ENCODE results near the gene SIDT2. TPM values are rescaled to one million over a fixed set of nuclear protein-coding genes. Genes with fewer than 3 reads are reported as not detected.

The SIDT2 gene
- total and polyA plus RNA-seq, 2 of the 13 experiments (the other 11 are each of a cell fraction or from before 2014, with no cell fraction given), result 11.5 to 28.0 TPM

DNA sequence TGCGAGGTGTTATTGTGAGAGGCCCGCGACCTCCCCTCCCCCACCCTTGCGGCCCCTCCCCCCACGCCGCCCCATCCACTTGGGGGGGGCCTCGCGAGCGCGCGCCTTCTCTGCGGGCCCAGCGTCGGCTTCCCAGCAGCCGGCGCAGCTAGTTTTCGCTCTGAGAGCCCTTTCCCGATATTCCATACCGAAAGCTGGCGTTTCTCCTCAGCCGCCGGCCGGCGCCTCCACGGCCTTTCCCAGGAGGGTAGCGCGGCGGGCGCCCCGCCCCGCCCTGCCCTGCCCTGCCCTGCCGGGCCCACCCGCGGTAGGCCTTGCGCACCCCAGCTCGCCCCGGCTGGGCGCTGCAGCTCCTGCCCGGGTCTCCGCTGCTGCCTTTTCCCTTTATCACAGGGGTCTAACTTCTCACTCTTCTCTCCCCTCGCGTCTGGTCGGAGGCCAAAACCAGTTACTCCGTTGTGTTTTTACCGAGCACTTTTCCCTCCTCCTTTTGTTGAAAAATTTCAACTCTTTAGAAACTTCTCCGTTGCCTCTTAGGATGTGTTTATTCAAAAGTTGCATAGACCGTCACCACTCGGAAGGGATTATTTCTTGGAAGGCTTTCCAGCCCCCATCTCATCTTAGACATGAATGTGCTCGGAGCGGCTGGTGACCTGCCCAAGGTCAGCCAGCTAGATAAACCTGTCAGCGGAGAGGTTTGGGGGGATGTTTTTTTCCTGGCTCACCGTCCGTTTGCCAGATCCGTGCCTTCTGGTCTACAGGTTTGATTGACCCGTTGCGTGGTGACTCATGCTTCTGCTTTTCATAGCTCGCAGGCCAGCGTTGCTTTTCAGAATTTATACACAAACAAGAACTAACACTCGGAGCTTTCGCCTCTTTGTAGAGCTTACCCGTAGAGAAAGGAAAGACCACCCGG, 33.8 kb upstream of the SIDT2 start (continued):
- TF ChIP-seq, protein P1, sequence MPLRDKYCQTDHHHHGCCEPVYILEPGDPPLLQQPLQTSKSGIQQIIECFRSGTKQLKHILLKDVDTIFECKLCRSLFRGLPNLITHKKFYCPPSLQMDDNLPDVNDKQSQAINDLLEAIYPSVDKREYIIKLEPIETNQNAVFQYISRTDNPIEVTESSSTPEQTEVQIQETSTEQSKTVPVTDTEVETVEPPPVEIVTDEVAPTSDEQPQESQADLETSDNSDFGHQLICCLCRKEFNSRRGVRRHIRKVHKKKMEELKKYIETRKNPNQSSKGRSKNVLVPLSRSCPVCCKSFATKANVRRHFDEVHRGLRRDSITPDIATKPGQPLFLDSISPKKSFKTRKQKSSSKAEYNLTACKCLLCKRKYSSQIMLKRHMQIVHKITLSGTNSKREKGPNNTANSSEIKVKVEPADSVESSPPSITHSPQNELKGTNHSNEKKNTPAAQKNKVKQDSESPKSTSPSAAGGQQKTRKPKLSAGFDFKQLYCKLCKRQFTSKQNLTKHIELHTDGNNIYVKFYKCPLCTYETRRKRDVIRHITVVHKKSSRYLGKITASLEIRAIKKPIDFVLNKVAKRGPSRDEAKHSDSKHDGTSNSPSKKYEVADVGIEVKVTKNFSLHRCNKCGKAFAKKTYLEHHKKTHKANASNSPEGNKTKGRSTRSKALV (CRISPR knock-in tag; IDR thresholded peaks at IDR 0.05), result no peak
- TF ChIP-seq ZNF558 (CRISPR knock-in tag; IDR thresholded peaks at IDR 0.05; ENCODE audit: borderline replicate concordance) (no peak; the same call in 1 of the 2 replicates), NFATC3 (CRISPR knock-in tag; IDR thresholded peaks at IDR 0.05) (no peak), ZNF674 (CRISPR knock-in tag; IDR thresholded peaks at IDR 0.05; ENCODE audit: low read depth) (no peak), TCF7L2 (IDR thresholded peaks at IDR 0.05; ENCODE audit: low read depth, low read length) (no peak), ZNF777 (CRISPR knock-in tag; IDR thresholded peaks at IDR 0.05) (peak; percentile 28; the same call in 1 of the 2 replicates), ZSCAN30 (CRISPR knock-in tag; IDR thresholded peaks at IDR 0.05) (0 out of 2 replicates have a peak, but pooled peaks have one; percentile 56), KDM5B (CRISPR knock-in tag; IDR thresholded peaks at IDR 0.05; ENCODE audit: borderline replicate concordance) (no peak), ZNF530 (CRISPR knock-in tag; IDR thresholded peaks at IDR 0.05; ENCODE audit: low read depth) (no peak), LCORL (IDR thresholded peaks at IDR 0.05) (no peak), LCORL (CRISPR knock-in tag; IDR thresholded peaks at IDR 0.05) (no peak), ZNF782 (CRISPR knock-in tag; IDR thresholded peaks at IDR 0.05; ENCODE audit: borderline replicate concordance) (no peak), REPIN1 (CRISPR knock-in tag; IDR thresholded peaks at IDR 0.05; ENCODE audit: borderline replicate concordance, low read depth) (0 out of 2 replicates have a peak, but pooled peaks have one; percentile 20), PHB2 (IDR thresholded peaks at IDR 0.05; ENCODE audit: partially characterized antibody) (no peak), SYNCRIP (IDR thresholded peaks at IDR 0.05; ENCODE audit: insufficient read depth, low read depth, low read length) (no peak), NRL (CRISPR knock-in tag; IDR thresholded peaks at IDR 0.05; ENCODE audit: borderline replicate concordance) (no peak), RBFOX2 (IDR thresholded peaks at IDR 0.05; ENCODE audit: low read depth, low read length) (no peak; the same call in 1 of the 2 replicates), ZNF205 (CRISPR knock-in tag; IDR thresholded peaks at IDR 0.05) (no peak)
- TF ChIP-seq, protein P2, sequence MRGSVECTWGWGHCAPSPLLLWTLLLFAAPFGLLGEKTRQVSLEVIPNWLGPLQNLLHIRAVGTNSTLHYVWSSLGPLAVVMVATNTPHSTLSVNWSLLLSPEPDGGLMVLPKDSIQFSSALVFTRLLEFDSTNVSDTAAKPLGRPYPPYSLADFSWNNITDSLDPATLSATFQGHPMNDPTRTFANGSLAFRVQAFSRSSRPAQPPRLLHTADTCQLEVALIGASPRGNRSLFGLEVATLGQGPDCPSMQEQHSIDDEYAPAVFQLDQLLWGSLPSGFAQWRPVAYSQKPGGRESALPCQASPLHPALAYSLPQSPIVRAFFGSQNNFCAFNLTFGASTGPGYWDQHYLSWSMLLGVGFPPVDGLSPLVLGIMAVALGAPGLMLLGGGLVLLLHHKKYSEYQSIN (CRISPR knock-in tag; IDR thresholded peaks at IDR 0.05; ENCODE audit: borderline replicate concordance), result no peak
- TF ChIP-seq, protein P3, sequence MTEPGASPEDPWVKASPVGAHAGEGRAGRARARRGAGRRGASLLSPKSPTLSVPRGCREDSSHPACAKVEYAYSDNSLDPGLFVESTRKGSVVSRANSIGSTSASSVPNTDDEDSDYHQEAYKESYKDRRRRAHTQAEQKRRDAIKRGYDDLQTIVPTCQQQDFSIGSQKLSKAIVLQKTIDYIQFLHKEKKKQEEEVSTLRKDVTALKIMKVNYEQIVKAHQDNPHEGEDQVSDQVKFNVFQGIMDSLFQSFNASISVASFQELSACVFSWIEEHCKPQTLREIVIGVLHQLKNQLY (CRISPR knock-in tag; IDR thresholded peaks at IDR 0.05), result peak; percentile 52; the same call in 1 of the 2 replicates
- TF ChIP-seq, protein P4, sequence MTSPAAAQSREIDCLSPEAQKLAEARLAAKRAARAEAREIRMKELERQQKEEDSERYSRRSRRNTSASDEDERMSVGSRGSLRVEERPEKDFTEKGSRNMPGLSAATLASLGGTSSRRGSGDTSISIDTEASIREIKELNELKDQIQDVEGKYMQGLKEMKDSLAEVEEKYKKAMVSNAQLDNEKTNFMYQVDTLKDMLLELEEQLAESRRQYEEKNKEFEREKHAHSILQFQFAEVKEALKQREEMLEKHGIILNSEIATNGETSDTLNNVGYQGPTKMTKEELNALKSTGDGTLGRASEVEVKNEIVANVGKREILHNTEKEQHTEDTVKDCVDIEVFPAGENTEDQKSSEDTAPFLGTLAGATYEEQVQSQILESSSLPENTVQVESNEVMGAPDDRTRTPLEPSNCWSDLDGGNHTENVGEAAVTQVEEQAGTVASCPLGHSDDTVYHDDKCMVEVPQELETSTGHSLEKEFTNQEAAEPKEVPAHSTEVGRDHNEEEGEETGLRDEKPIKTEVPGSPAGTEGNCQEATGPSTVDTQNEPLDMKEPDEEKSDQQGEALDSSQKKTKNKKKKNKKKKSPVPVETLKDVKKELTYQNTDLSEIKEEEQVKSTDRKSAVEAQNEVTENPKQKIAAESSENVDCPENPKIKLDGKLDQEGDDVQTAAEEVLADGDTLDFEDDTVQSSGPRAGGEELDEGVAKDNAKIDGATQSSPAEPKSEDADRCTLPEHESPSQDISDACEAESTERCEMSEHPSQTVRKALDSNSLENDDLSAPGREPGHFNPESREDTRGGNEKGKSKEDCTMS (CRISPR knock-in tag; conservative IDR thresholded peaks at IDR 0.05), result no peak
- TF ChIP-seq, protein P5, sequence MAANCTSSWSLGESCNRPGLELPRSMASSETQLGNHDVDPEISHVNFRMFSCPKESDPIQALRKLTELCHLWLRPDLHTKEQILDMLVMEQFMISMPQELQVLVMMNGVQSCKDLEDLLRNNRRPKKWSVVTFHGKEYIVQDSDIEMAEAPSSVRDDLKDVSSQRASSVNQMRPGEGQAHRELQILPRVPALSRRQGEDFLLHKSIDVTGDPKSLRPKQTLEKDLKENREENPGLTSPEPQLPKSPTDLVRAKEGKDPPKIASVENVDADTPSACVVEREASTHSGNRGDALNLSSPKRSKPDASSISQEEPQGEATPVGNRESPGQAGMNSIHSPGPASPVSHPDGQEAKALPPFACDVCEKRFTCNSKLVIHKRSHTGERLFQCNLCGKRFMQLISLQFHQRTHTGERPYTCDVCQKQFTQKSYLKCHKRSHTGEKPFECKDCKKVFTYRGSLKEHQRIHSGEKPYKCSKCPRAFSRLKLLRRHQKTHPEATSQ (CRISPR knock-in tag; IDR thresholded peaks at IDR 0.05; ENCODE audit: borderline replicate concordance), result no peak

Measured in HepG2 (cell line).